MM.1S (cell line): ENCODE results near the gene HSPA1L.

Source experiments
- DNase-seq: peaks from one replicate; pipeline ENCODE4 v3.0.0-alpha.2; 2015
- H2AFZ ChIP-seq: fragments of 300-600 bp; sonication (generic); 2 replicates; pipeline ENCODE4 v1.6.0; 2016; ENCODE audit warnings: antibody characterized with exemption, low read length
- H3F3A ChIP-seq: fragments of 300-600 bp; sonication (generic); 2 replicates; pipeline ENCODE4 v1.6.1; 2016; ENCODE audit warnings: mild to moderate bottlenecking, antibody characterized with exemption, low read length, moderate library complexity, mixed read lengths; ENCODE audit not compliant: insufficient read depth
- H3K27ac ChIP-seq: fragments of 300-600 bp; sonication (generic); 2 replicates; pipeline ENCODE4 v1.5.1; 2016; ENCODE audit warnings: mild to moderate bottlenecking, low read length
- H3K27me3 ChIP-seq: fragments of 300-600 bp; sonication (generic); replicated peaks from 2 replicates; pipeline ENCODE4 v1.6.0; 2016; ENCODE audit warnings: low read length; ENCODE audit not compliant: insufficient read depth
- H3K36me3 ChIP-seq: fragments of 300-600 bp; sonication (generic); replicated peaks from 2 replicates; pipeline ENCODE4 v1.6.1; 2016; ENCODE audit warnings: mild to moderate bottlenecking, low read length, mixed read lengths; ENCODE audit not compliant: insufficient read depth
- H3K4me1 ChIP-seq: fragments of 300-600 bp; sonication (generic); 2 replicates; pipeline ENCODE4 v1.6.1; 2016; ENCODE audit warnings: low read length, mixed read lengths
- H3K4me2 ChIP-seq: fragments of 300-600 bp; sonication (generic); 2 replicates; pipeline ENCODE4 v1.6.0; 2016; ENCODE audit warnings: low read depth, low read length
- H3K4me3 ChIP-seq: fragments of 300-600 bp; sonication (generic); 2 replicates; pipeline ENCODE4 v1.5.1; 2016; ENCODE audit warnings: low read length, mixed read lengths
- H3K79me2 ChIP-seq: fragments of 300-600 bp; sonication (generic); 2 replicates; pipeline ENCODE4 v1.6.1; 2016; ENCODE audit warnings: mixed run types, low read length, mixed read lengths
- H3K9ac ChIP-seq: fragments of 300-600 bp; sonication (generic); 2 replicates; pipeline ENCODE4 v1.6.1; 2016; ENCODE audit warnings: low read length, mixed read lengths
- H3K9me2 ChIP-seq: fragments of 300-600 bp; sonication (generic); replicated peaks from 2 replicates; pipeline ENCODE4 v1.6.1; 2016; ENCODE audit warnings: mild to moderate bottlenecking, low read length, mixed read lengths; ENCODE audit not compliant: insufficient read depth
- H3K9me3 ChIP-seq: fragments of 300-600 bp; sonication (generic); replicated peaks from 2 replicates; pipeline ENCODE4 v1.6.1; 2016; ENCODE audit warnings: mild to moderate bottlenecking, low read length, mixed read lengths; ENCODE audit not compliant: insufficient read depth
- H4K20me1 ChIP-seq: fragments of 300-600 bp; sonication (generic); 2 replicates; pipeline ENCODE4 v1.6.1; 2016; ENCODE audit warnings: mild to moderate bottlenecking, low read length, moderate library complexity, mixed read lengths; ENCODE audit not compliant: insufficient read depth
- EZH2 ChIP-seq: fragments of 300-600 bp; sonication (generic); optimal IDR thresholded peaks from 2 replicates; pipeline ENCODE3; 2017; ENCODE audit warnings: low read depth, mild to moderate bottlenecking, antibody characterized with exemption, low read length, mixed read lengths
- EZH2phosphoT487 ChIP-seq: fragments of 300-600 bp; sonication (generic); IDR thresholded peaks from 2 replicates; pipeline ENCODE4 v1.6.1; 2018; ENCODE audit warnings: antibody characterized with exemption, low read length
- TF ChIP-seq, protein P1 (sequence below): fragments of 300-600 bp; sonication (generic); IDR thresholded peaks from 2 replicates; pipeline ENCODE4 v1.5.1; 2016; ENCODE audit warnings: antibody characterized with exemption, low read length, mixed read lengths

Gene HSPA1L

DNA sequence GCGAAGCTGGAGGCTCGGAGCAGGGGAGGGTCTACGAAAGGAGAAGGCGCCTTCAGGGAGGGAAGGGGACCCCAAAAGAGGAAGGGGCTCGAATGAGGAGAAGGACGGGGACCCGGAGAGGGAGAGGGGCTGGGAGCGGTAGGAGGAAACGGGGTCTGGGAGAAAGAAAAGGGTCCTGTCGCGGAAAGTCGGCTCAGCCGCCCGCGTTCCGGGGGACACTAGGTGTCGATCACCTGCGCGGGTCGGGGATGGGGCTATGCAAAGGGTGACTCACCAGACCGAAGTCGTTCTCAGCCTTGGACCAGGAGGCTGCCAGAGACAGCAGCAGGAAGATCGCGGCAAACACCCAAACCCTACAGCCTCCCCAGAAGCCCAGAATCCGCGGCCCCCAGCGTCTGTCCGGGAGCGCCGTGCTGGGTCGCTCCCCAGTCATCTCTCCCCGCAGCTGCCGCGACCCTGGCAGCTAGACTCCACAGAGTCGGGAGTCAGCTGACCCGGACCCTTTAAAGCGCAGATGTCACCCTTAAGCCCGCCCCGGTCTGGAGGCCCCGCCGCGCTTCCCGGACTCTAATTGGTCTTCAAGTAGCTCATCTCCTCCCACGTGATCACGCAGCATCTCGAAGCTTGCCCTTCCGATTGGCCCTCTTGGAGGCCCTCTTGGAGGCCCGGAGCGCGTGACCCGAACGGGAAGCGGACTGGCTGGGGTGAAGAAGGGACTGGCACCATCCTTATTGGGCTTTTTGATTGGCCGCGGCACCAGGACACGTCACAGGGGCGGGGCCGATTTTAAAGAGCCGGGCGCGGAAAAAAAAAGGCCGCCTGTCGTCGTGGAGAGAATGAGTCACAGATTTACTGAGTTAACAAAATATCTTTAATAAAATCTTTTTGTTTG lies 47.5 kb upstream of the HSPA1L start, which contains the start of gene NEU1:
NEU1 (minus strand) TSS at position 478 of the 892 bp plus-strand sequence; CDS start at position 433, 45 bp downstream.
- no peaks in the 10 kb centered on the region; the same call in 1 of the 2 replicates for H3K27me3 ChIP-seq
- H3K4me1 ChIP-seq = peaks cover 5% of the 10 kb centered on the region
- H2AFZ ChIP-seq = peak within 1 kb of the TSS; percentile 99
- H3K4me2 ChIP-seq = peak within 1 kb of the TSS; percentile 98
- DNase-seq = peak; percentile 100
- no peaks in the 10 kb centered on the region for H3K9me2 ChIP-seq
- peaks cover 12% of the 10 kb centered on the region for H3K79me2 ChIP-seq
- TF ChIP-seq, protein P1, sequence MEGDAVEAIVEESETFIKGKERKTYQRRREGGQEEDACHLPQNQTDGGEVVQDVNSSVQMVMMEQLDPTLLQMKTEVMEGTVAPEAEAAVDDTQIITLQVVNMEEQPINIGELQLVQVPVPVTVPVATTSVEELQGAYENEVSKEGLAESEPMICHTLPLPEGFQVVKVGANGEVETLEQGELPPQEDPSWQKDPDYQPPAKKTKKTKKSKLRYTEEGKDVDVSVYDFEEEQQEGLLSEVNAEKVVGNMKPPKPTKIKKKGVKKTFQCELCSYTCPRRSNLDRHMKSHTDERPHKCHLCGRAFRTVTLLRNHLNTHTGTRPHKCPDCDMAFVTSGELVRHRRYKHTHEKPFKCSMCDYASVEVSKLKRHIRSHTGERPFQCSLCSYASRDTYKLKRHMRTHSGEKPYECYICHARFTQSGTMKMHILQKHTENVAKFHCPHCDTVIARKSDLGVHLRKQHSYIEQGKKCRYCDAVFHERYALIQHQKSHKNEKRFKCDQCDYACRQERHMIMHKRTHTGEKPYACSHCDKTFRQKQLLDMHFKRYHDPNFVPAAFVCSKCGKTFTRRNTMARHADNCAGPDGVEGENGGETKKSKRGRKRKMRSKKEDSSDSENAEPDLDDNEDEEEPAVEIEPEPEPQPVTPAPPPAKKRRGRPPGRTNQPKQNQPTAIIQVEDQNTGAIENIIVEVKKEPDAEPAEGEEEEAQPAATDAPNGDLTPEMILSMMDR = no peak
- TF ChIP-seq EZH2 = no peak
- TF ChIP-seq EZH2phosphoT487 = no peak
- peak within 1 kb of the TSS; percentile 78 for H3K9ac ChIP-seq
- H3K36me3 ChIP-seq = no peaks in the 10 kb centered on the region
- H3K27ac ChIP-seq = peak within 1 kb of the TSS; percentile 79; the same call in 1 of the 2 replicates
- H3K9me3 ChIP-seq = no peaks in the 10 kb centered on the region
- no peaks in the 10 kb centered on the region for H4K20me1 ChIP-seq
- peaks cover 11% of the 10 kb centered on the region for H3F3A ChIP-seq
- H3K4me3 ChIP-seq = peak within 1 kb of the TSS; percentile 84

DNA sequence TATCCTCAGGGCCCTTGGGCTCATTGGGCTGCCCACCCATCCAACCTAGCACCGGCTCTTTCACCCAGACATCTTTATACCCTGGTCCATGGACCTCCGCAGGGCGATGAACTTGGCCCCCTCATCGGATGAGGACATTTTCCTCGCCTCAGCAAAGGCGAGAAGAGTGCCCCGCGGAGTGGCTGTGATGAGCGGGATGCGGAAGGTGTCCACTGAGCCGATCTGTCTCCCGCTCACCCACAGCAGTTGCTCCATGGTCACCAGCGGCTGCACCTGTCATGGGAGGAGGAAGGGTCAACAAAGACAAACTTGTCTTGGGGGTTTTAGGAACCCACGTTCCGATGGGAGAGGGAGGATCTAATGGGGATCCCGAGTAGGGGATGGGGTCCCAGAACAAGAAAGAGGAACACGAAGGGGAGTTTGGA lies 46.8 kb upstream of the HSPA1L start:
- no peaks in the 10 kb centered on the region for H3K9me2 ChIP-seq
- peaks cover 11% of the 10 kb centered on the region for H3F3A ChIP-seq
- H3K4me2 ChIP-seq = peak overlapping the region; percentile 98
- peak overlapping the region; percentile 78 for H3K9ac ChIP-seq
- peak overlapping the region; percentile 84 for H3K4me3 ChIP-seq
- H3K4me1 ChIP-seq = peaks cover 5% of the 10 kb centered on the region
- no peaks in the 10 kb centered on the region for H3K36me3 ChIP-seq
- no peak for DNase-seq
- TF ChIP-seq EZH2 = no peak
- no peak for TF ChIP-seq EZH2phosphoT487
- no peaks in the 10 kb centered on the region for H3K27me3 ChIP-seq
- H3K9me3 ChIP-seq = no peaks in the 10 kb centered on the region
- H3K79me2 ChIP-seq = peaks cover 12% of the 10 kb centered on the region
- no peaks in the 10 kb centered on the region for H4K20me1 ChIP-seq
- no peak overlapping the region for H3K27ac ChIP-seq
- peak overlapping the region; percentile 63 for H2AFZ ChIP-seq

DNA sequence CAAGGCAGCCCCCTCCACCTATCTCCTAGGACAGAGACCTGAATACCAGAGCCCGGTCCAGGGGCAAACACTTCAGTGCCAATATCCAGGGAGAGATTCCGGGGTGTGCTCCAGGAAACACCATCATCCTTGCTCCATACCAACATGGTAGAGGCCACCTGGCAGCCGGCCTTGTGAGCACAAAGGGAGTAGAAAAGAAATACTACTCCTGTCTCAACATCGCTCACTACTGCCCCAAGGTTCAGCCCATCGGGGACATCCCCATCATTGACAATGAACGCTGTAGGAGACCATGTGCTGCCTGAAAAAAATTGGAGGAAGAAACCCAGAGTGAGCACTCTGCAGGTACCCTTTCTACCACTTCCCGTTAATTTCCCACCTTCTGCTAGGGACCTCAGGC lies 46.1 kb upstream of the HSPA1L start:
- Histone ChIP-seq H3K9me2 (no peaks in the 10 kb centered on the region), H3K9ac (no peak overlapping the region), H3F3A (peaks cover 11% of the 10 kb centered on the region), H2AFZ (no peak overlapping the region), H3K4me3 (no peak overlapping the region), H3K4me1 (peaks cover 5% of the 10 kb centered on the region), H3K4me2 (no peak overlapping the region), H3K79me2 (peaks cover 12% of the 10 kb centered on the region), H3K36me3 (no peaks in the 10 kb centered on the region), H3K9me3 (no peaks in the 10 kb centered on the region), H4K20me1 (no peaks in the 10 kb centered on the region), H3K27me3 (no peaks in the 10 kb centered on the region), H3K27ac (no peak overlapping the region)
- no peak for DNase-seq
- no peak for TF ChIP-seq EZH2
- TF ChIP-seq, protein P1 = no peak
- no peak for TF ChIP-seq EZH2phosphoT487
